HL-60 (cell line): ENCODE measurements around the gene C20orf96.

Experiments used
- CTCF ChIP-seq: IDR thresholded peaks from one replicate; pipeline ENCODE4 v1.5.1; 2011; ENCODE audit warnings: low read length, control low read depth, inconsistent platforms; ENCODE audit not compliant: insufficient read depth
- GABPA ChIP-seq: IDR thresholded peaks from 2 replicates; pipeline ENCODE4 v1.6.1; 2012; ENCODE audit warnings: low read depth
- POLR2AphosphoS5 ChIP-seq: IDR thresholded peaks from 2 replicates; pipeline ENCODE4 v1.6.1; 2012; ENCODE audit warnings: low read depth
- REST ChIP-seq: IDR thresholded peaks from 2 replicates; pipeline ENCODE4 v1.6.1; 2012; ENCODE audit warnings: low read depth; ENCODE audit not compliant: insufficient replicate concordance
- SPI1 ChIP-seq: IDR thresholded peaks from 2 replicates; pipeline ENCODE4 v1.6.1; 2012; ENCODE audit warnings: low read depth, mild to moderate bottlenecking, borderline replicate concordance

GRCh38 chr20:271528-271927 lies 19.0 kb downstream of the C20orf96 start:
- TF ChIP-seq CTCF (no peak), POLR2AphosphoS5 (no peak), SPI1 (no peak), REST (no peak), GABPA (no peak)
